ENCODE data around the gene MYO10.

MYO10 gene

DNA sequence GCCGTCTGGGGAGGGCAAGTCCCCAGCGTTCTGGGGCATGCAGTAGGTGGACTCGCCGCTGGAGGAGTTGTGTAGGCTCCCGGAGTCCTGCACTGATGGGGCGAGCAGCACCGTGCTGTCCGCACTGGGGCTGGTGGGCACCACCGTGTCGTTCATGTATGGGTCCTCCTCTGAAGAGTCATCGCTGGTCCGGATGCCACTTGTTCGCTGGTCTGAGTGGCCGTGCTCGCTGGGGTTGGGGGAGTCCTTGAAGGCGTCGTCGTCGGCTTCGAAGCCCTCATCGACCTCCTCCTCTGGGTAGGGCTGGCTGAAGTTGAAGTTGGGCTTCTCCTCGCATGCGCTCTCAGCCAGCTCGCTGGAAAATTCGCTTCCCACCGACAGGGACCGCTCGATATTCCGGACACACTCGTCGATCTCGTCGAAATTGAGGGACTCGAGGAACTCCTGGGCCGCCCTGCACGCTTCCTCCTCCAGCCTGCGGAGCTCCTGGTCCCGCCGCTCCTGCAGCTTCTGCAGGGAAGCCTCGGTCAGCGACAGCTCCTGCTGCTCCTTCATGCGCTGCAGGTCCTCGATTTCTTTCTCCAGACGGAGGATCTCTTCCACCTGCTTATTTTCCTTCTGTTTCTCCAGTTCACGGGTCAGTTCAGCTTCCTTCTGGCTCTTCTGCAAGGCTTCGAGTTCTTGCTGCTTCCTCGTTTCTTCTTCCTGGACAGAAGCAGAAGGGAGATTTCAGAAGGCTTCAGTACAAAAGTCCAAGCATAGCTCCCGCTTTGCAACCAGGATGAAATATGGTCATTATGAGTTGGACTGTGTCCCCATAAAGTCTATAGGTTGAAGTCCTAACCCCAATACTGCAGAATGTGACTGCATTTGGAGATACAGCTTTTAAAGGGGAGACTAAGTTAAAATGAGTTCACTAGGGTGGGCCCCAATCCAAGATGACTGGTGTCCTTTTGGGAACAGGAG is 234.7 kb downstream of the MYO10 start:
- no peak for DNase-seq (ENCODE audit: low read depth, low spot score)
- no peak overlapping the region for H3K27ac ChIP-seq

DNA sequence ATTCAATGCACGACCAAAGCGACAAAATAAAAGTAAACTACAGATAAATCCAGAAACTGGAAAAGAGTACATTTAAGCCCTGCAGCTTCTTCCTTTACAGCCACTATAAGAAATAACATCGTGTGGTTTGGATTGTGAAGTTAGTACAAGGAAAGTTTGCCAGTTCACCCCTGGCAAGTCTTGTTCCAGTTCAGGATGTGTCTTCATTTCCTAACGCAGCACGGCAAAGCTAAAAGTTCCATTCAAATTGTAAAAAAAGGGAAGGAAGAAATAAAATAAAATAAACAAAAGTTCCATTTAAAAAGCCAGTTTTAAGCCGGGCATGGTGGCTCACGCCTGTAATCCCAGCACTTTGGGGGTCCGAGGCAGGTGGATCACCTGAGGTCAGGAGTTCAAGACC is 236.0 kb downstream of the MYO10 start:
- DNase-seq (ENCODE audit: low read depth, low spot score) = no peak
- no peak overlapping the region for H3K27ac ChIP-seq

DNA sequence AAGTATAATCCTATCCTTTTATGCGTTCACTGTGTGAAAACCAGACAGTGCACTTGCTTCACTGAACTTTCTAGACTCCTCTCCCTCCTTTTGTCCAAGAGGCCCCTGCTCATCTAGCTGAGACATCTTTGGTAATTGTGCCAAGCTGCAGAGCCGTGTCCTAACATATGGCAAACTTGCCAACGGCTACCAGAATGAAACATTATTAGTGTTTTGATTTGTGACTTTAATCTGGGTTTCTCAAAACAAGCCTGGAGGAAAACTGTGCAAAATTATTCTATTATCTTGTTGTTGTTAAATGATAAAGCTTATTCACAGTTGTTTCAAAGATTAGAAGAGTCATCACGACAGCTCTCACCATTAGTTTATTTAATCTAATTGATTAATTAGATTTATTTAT is 240.3 kb downstream of the MYO10 start:
- DNase-seq (ENCODE audit: low read depth, low spot score) = no peak
- no peak overlapping the region for H3K27ac ChIP-seq

DNA sequence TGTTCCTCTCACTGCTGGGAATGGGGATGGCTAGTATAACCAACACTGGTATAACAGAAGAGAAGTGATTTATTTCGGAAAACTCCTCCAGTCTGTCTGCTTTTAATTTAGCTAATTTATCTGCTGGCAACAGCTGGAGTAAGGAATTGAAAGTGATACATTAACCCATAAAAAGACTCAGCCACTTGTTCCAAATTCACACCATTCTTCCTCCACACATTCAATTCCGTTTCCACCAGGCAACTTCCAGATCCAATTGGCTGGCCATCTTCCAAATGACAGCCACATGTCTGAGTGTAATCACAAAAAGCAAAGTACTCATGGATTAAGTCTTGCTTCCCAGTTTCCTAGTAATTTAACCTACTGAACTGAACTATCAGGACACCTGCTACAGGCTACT is 242.2 kb downstream of the MYO10 start:
- no peak overlapping the region for H3K27ac ChIP-seq
- DNase-seq (ENCODE audit: low read depth, low spot score) = no peak

DNA sequence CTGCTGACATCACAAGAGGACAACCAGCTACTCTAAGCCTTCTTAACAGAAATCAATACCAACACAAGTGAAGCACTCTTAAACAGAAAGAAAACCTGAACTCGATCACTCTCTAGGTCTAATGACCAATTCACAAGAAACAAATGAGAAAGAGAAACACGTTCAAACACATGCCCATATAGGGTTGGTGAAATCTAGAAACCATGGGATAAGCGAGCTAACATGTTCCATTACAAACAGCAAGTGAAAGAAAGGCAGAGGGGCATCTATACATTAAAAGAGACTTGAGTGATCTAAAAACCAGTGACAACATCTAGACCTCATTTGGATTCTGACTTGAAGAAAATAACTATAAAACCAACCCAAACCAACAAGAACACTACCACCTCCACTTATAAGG is 244.4 kb downstream of the MYO10 start:
- DNase-seq (ENCODE audit: low read depth, low spot score) = no peak
- no peak overlapping the region for H3K27ac ChIP-seq

DNA sequence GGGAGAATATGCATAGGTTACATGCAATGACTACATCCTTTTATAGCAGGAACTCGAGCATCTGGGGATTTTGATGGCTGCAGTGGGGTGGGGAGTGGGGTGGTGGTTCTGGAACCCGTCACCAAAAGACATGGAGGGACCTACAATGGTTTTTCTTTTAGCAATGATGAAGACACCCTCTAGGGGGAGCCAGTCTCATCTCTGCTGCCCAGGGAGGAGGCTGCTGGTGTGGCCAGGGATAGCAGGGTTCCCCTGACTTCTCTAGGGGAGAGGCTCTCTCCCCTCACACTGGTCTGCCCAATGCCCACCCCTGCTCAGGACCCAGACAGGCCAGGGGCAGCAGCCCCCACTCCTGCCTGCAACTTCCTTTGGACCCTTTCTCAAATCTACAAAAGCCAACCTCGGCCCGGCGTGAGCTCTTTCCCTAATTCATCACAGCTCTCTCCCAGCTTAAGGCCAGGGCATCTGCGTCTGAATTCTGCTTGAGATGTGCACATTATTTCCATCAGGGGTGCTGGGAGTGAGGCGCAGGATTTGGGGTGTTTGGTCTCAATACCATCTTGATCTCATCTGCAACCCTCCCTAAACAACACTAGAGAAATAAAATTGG is 245.7 kb downstream of the MYO10 start:
- H3K27ac ChIP-seq = no peak overlapping the region
- DNase-seq (ENCODE audit: low read depth, low spot score) = no peak

DNA sequence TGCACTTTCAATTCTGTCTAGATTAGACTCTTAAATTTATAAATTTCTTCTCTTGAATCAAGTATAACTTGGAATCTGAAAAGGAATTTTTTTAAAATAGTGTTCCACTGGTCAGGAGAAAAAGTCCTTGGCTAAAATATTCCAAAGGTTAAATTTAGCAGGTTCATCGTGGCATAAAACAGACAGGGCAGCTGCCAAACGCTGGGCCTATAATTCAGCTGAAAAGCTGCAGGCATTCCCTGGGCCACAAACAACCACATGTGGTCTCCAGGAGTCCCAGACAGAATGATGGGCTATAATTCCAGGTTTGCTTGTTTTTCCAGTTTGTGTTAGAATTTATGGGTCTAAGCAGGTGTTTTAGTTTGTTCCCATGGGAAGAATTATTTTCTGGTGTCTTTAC is 248.2 kb downstream of the MYO10 start:
- no peak overlapping the region for H3K27ac ChIP-seq

DNA sequence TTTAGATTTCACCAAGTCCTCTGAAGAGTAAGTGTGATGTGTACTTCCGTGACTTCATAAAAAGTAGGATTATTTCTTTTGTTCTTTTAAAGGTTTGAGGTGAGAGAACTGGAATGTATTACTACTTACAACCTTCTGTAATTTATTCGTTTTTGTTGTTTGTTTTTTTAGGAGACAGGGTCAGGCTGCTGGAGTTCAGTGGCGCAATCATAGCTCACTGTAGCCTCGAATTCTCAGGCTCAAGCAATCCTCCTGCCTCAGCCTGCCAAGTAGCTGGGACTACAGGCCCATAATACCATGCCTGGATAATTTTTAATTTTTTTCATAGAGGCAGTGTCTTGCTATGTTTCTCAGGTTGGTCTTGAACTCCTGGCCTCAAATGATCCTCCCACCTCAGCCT is 251.0 kb downstream of the MYO10 start:
- H3K27ac ChIP-seq = no peak overlapping the region
- DNase-seq (ENCODE audit: low read depth, low spot score) = no peak

More for the DNA sequence above, 248.2 kb downstream of the MYO10 start:
- no peak for DNase-seq (ENCODE audit: low read depth, low spot score)

DNA sequence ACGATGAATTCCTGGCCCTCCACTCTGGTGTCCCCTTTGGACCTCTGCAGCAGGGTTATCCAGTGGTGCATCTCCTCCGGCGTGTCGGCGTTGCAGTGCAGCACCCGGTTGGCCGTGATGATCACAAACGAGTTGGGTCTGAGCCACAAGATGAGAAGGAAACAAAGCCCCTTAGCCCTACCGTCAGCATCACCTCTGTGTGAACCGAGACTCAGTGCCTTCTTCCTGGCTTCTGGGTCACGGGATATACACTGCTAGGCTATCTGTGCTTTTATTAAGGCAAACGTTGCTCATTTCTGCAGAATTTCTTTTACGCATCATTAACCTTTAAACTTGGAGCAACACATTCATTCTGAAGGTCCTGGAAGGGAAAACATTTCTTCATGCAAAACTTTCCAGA is 254.2 kb downstream of the MYO10 start:
- no peak for DNase-seq (ENCODE audit: low read depth, low spot score)
- no peak overlapping the region for H3K27ac ChIP-seq

DNA sequence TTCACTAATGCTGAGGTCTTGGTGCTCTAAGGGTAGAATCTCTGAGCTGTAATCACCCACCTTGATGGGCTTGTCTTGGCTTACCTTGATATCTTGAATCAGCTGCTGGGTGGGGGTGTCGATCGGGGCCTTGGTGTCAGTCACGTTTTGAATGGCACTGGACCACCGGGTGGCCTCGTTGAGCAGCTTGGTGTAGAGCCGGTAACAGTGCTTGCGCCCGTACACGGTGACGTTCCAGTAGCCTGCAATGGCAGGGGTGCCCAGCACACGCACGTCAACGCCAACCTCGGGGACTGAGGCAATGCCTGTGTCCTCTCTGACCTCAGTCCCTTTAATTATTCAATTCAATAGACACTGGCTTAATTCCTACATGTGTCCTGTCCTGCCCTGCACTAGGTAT is 256.2 kb downstream of the MYO10 start:
- no peak overlapping the region for H3K27ac ChIP-seq
- DNase-seq (ENCODE audit: low read depth, low spot score) = no peak

DNA sequence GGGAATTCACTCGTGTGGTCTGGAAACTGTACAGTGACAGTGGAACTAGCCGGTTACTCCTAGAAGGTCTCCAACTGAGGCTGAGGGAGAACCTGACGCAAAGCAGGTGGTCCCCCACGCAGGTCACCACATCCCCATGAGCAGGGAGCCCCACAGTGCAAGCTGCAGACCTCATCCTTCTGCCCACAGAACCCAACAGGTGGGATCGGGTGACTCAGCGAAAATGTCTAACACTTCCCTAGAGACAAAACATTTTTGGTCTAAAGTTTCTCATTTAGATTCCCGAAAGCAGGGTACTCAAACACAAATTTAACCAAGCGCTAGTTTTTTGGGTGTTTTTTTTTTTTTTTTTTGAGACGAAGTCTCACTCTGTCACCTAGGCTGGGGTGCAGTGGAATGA is 256.9 kb downstream of the MYO10 start:
- no peak for DNase-seq (ENCODE audit: low read depth, low spot score)
- no peak overlapping the region for H3K27ac ChIP-seq

DNA sequence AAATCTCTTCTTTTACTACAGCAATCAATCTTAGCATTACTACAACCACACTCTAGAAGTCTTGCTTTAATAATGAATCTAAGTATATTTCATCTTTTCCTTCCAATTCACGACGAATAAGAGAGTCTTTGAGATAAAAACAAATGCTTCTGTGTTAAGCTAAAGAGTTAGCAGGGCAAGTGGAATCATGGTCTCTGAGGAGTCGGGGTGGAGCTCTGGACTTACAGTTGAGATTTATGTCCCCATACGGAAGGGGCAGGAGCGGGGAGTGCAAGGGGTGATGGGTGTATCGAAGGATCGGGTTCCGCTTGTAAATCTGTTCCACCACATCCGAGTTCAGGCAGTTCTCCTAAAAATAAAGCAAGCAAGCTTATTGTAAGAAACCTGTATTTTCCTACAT is 260.3 kb downstream of the MYO10 start:
- no peak for DNase-seq (ENCODE audit: low read depth, low spot score)
- H3K27ac ChIP-seq = peak overlapping the region; percentile 50

DNA sequence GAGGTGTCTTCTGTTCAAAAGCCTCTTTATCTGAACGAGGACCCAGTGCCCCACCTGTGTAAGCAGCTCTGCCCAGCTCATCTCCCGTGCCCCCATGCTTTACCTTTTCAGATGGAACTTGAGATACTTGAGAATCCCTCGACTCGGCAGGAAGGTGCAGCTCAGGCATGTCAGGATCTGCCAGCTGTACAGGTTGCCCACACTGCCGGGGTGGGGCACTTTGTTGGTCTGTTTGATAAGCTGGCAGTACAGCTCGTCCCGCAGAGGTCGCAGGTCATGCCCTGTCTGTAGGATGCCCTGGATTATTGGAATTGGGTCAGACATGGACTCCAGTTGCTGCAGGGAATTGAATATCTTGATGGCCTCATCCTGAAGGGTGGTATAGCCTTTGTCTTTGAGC is 261.3 kb downstream of the MYO10 start:
- peak overlapping the region; percentile 50 for H3K27ac ChIP-seq
- peak; percentile 33 for DNase-seq (ENCODE audit: low read depth, low spot score)

DNA sequence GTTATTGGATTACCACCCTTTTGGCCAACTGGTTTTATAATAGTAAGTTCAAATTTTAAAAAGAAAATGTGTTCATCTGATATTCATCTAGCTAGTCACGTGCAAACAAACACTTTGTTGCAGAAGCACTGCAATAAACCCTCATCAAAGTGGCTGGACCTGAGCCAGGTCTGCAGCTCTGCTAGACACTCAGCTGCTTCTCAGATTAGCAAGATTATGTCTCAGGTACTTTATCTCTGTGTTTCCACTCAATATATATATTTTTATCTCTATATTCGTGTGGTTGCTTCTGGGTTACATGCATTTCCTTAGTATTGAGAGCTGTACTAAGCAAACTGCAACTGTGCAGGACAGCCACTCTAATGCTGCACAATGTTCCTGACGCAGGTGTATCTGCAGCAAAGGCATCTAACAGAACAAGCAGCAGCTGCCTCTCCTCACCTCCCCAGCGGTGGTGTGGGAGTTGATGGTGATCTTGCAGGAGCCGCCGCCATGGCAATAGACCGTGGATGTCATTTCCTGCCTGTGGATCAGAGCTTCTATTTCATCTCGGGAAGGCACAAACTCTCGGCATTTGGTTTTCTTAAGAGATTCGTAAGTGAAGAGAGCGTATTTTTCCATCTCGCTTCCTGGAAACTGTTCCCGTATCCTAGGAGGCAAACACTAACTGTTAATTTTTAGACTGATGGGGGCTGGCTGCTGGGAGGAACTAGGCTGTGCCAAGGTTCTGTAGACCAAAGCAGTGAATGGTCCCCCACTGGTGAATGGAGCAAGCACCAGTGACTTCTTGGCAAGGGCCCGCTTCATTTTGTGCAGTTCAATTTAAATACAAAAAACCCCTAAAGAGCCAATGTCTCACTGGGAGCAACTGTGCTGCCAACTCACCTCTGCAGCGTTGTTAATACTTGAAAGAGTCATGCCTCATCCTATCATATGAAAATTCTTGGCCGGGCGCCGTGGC is 262.6 kb downstream of the MYO10 start:
- peak overlapping the region; percentile 50 for H3K27ac ChIP-seq
- peak; percentile 14 for DNase-seq (ENCODE audit: low read depth, low spot score)

DNA sequence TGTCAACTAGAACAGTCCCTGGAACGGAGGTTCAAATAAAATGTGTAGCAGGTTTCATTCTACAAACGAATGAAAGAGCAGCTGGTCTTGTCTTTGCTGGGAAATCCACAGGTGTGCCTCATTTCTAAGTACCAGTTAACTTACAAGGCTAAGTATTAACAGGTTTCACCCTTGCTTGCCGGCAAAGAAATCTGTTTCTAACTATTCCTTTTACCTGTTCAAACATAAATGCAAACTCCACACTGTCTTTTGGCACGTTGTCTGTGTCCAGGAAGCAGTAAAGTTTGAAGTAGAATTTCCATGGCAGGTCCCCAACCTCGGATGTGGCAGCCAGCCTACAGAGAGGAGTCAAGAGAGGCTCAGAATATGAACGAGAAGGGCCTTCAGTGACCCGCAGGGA is 264.9 kb downstream of the MYO10 start:
- DNase-seq (ENCODE audit: low read depth, low spot score) = no peak
- H3K27ac ChIP-seq = no peak overlapping the region

DNA sequence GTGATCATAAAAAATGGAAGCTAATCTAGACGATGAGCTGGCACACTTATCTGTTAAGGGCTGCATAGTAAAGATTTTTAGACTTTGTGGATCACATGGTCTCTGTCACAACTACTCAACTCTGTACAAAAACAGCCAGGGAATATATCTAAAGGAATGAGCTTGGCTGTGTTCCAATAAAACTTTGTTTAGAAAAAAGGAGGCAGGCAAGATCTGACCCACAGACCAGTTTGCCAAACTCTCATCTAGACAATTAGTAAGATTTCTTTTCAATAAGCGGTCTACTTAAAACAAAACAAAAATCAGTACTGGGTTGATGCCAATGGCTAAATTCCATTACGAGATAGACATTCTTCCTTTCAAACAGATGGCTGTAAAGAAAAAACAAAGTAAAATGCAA is 266.3 kb downstream of the MYO10 start:
- no peak overlapping the region for H3K27ac ChIP-seq
- DNase-seq (ENCODE audit: low read depth, low spot score) = no peak

DNA sequence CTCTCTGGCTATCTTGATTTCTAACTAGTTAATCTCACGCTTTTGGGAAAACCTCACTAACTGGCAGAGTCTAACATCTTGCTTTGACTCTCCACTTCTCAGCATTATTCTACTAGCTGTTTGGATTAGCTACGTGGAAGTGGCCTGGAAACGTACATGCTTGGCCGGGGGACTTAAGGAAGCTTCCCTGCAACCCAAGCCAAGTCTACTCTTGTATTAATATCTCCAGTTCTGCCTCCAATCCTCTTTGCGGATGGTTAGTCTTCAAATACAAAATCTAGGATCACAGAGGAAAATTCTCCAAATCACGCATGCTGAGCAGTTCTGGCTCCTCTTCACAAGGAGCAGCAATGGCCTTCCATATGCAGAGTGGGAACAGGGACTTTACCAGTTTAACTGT is 267.5 kb downstream of the MYO10 start:
- no peak overlapping the region for H3K27ac ChIP-seq
- no peak for DNase-seq (ENCODE audit: low read depth, low spot score)

DNA sequence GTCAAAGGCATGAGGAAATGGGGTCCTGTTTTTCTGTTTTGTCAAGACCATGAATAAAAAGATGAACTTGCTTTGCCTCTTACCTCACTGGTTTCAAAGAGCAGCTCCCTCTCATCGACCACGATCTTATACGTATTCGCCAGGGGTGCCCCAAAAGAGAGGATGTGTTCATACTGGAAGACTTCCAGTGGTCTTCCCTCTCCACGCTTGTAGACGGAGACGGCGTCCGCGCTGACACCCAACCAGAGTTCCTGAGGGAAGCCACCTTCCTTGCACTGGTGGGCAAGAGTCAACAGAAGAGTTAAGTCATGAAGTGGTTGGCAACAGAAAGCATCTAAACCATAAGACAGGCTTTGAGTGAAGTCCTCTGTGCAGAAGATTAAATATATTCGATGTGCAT is 267.9 kb downstream of the MYO10 start:
- no peak for DNase-seq (ENCODE audit: low read depth, low spot score)
- H3K27ac ChIP-seq = no peak overlapping the region

DNA sequence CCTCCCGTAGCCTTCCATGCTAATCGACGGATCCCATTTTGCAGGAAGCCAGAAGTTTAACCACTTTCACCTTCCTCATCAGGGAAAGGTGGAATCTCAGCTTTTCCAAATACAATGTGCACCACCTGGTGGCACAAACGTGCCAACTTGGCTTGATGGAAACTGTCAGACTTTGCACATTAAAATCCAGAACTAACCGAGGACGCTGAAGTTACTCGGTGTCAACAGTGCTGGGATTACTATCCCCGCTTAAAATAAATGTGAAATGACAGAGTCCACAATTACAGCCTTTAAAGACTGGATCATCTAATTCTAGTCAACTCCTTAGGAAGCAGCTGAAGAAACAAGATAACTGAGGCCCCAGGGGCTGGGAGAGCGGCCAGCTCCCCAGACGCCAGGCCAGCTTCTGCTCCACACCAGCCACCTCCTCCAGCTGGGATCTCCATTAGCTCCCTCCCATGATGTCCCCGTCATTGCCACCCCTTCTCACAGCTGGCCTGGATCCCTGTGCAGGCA is 269.1 kb downstream of the MYO10 start:
- no peak for DNase-seq (ENCODE audit: low read depth, low spot score)
- H3K27ac ChIP-seq = no peak overlapping the region

DNA sequence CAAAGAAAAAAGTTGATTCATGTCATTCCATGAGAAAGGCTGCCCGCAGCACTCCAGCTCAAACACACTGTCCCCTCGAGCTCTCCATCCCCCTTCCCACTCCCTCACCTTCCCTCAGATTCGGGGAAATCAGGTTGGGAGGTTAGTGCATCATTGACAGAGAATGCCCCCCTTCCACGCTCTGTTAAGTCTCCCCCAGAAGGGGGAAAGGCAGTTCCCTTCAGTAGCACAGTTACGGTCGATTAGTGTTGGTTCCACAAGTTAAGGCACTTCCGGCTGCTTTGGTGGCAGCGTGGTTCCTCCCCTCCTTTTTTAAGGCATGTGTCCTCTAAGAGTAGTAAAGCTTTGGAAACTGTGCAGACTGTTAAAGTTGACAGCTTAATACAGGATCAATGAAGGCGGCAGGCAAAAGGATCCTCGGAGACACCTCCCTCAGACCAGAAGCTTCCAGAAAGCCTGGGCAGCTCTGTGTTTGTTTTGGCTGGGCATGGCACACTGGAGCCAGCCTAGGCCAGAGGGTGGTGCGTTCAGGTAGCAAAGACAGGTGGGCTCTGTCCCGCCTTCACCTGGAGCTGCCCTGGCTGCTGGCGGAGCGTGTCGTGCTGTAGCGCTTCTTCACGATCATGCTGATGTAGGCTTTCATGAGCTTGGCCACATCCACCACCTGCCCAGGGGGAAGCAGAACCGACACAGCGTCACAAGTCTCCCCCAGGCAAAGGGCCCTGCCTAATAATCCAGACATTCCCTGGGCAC is 269.8 kb downstream of the MYO10 start:
- no peak for DNase-seq (ENCODE audit: low read depth, low spot score)
- no peak overlapping the region for H3K27ac ChIP-seq
